ENCODE results near the gene ZSCAN10.

Gene ZSCAN10

GRCh38 chr16:3106205-3106928, 7.3 kb upstream of the ZSCAN10 start:
- Histone ChIP-seq H4K91ac (ENCODE audit: low read depth, low read length) (peak overlapping the region; percentile 98), H3K9ac (ENCODE audit: low read length) (peak overlapping the region; percentile 82), H2BK120ac (ENCODE audit: insufficient read depth, low read length, poor library complexity) (peak overlapping the region; percentile 78), H4K12ac (ENCODE audit: low read depth, low read length) (peak overlapping the region; percentile 100), H3K14ac (ENCODE audit: low read length) (peak overlapping the region; percentile 99), H3K18ac (ENCODE audit: low read length) (peak overlapping the region; percentile 93), H2BK5ac (ENCODE audit: low read depth, low read length, poor library complexity) (peak overlapping the region; percentile 67), H2AK5ac (ENCODE audit: low read length) (peak overlapping the region; percentile 44), H3K4me1 (ENCODE audit: control insufficient read depth in 1 of 2, insufficient read depth in 2 of 2, low read length in 2 of 2) (peaks cover 0 to 2% of the 10 kb centered on the region in 2 experiments), H3K27ac (ENCODE audit: low read depth, low read length) (no peak overlapping the region), H3K27me3 (ENCODE audit: insufficient read depth, low read length) (no peaks in the 10 kb centered on the region), H2BK12ac (ENCODE audit: low read length) (no peak overlapping the region), H3K79me1 (ENCODE audit: low read length) (peaks cover 3% of the 10 kb centered on the region), H3K36me3 (ENCODE audit: control insufficient read depth in 1 of 2, insufficient read depth in 2 of 2, low read length in 2 of 2) (no peaks in the 10 kb centered on the region), H3K23ac (ENCODE audit: low read length) (no peak overlapping the region), H3K4ac (ENCODE audit: low read depth, low read length) (peak overlapping the region; percentile 84), H3K4me3 (ENCODE audit: low read depth, low read length) (peak overlapping the region; percentile 79), H2AFZ (ENCODE audit: insufficient read depth, low read length, poor library complexity) (peak overlapping the region; percentile 99), H3K9me3 (ENCODE audit: insufficient read depth, low read depth, low read length) (no peaks in the 10 kb centered on the region), H3K4me2 (ENCODE audit: low read length) (peak overlapping the region; percentile 67), H3K79me2 (ENCODE audit: control insufficient read depth, insufficient read depth, low read length, poor library complexity) (peaks cover 3% of the 10 kb centered on the region), H4K8ac (ENCODE audit: low read depth, low read length) (peak overlapping the region; percentile 99)
- DNase-seq = peak; percentile 87 to 93
- WGBS (ENCODE audit: extremely low coverage, insufficient coverage, insufficient read length) = no CpG with 5 or more reads among the region's 74 CpGs

GRCh38 chr16:3101841-3102470, 2.9 kb upstream of the ZSCAN10 start:
- Histone ChIP-seq H3K27ac (ENCODE audit: low read depth, low read length) (no peak overlapping the region), H3K79me1 (ENCODE audit: low read length) (peaks cover 12% of the 10 kb centered on the region), H3K9ac (ENCODE audit: low read length) (no peak overlapping the region), H4K91ac (ENCODE audit: low read depth, low read length) (no peak overlapping the region), H3K79me2 (ENCODE audit: control insufficient read depth, insufficient read depth, low read length, poor library complexity) (peaks cover 3% of the 10 kb centered on the region), H2BK5ac (ENCODE audit: low read depth, low read length, poor library complexity) (no peak overlapping the region), H2AK5ac (ENCODE audit: low read length) (no peak overlapping the region), H2BK120ac (ENCODE audit: insufficient read depth, low read length, poor library complexity) (no peak overlapping the region), H3K4me2 (ENCODE audit: low read length) (no peak overlapping the region), H2BK12ac (ENCODE audit: low read length) (no peak overlapping the region), H2AFZ (ENCODE audit: insufficient read depth, low read length, poor library complexity) (peak overlapping the region; percentile 35), H3K23ac (ENCODE audit: low read length) (no peak overlapping the region), H4K8ac (ENCODE audit: low read depth, low read length) (peak overlapping the region; percentile 74), H3K9me3 (ENCODE audit: insufficient read depth, low read depth, low read length) (peaks cover 2% of the 10 kb centered on the region), H3K27me3 (ENCODE audit: insufficient read depth, low read length) (no peaks in the 10 kb centered on the region), H4K12ac (ENCODE audit: low read depth, low read length) (no peak overlapping the region), H3K4ac (ENCODE audit: low read depth, low read length) (no peak overlapping the region), H3K36me3 (ENCODE audit: control insufficient read depth in 1 of 2, insufficient read depth in 2 of 2, low read length in 2 of 2) (no peaks in the 10 kb centered on the region), H3K18ac (ENCODE audit: low read length) (no peak overlapping the region), H3K4me3 (ENCODE audit: low read depth, low read length) (no peak overlapping the region), H3K14ac (ENCODE audit: low read length) (no peak overlapping the region), H3K4me1 (ENCODE audit: control insufficient read depth in 1 of 2, insufficient read depth in 2 of 2, low read length in 2 of 2) (peaks cover 9 to 15% of the 10 kb centered on the region in 2 experiments)
- peak in 1 of 2 donors; percentile 4 for DNase-seq
- WGBS (ENCODE audit: extremely low coverage, insufficient coverage, insufficient read length) = no CpG with 5 or more reads among the region's 27 CpGs

- Histone ChIP-seq H3K4me2 (ENCODE audit: low read length) (no peak overlapping the region), H2BK120ac (ENCODE audit: insufficient read depth, low read length, poor library complexity) (no peak overlapping the region), H3K9ac (ENCODE audit: low read length) (no peak overlapping the region), H3K4me1 (ENCODE audit: control insufficient read depth in 1 of 2, insufficient read depth in 2 of 2, low read length in 2 of 2) (peaks cover 9 to 15% of the 10 kb centered on the region in 2 experiments), H3K27ac (ENCODE audit: low read depth, low read length) (no peak overlapping the region), H2AFZ (ENCODE audit: insufficient read depth, low read length, poor library complexity) (peak overlapping the region; percentile 37), H3K18ac (ENCODE audit: low read length) (peak overlapping the region; percentile 19), H3K79me1 (ENCODE audit: low read length) (peaks cover 11% of the 10 kb centered on the region), H3K4ac (ENCODE audit: low read depth, low read length) (no peak overlapping the region), H4K91ac (ENCODE audit: low read depth, low read length) (peak overlapping the region; percentile 71), H3K79me2 (ENCODE audit: control insufficient read depth, insufficient read depth, low read length, poor library complexity) (peaks cover 2% of the 10 kb centered on the region), H4K8ac (ENCODE audit: low read depth, low read length) (peak overlapping the region; percentile 63), H2BK5ac (ENCODE audit: low read depth, low read length, poor library complexity) (no peak overlapping the region), H4K12ac (ENCODE audit: low read depth, low read length) (no peak overlapping the region), H2AK5ac (ENCODE audit: low read length) (peak overlapping the region; percentile 72), H3K4me3 (ENCODE audit: low read depth, low read length) (no peak overlapping the region), H3K23ac (ENCODE audit: low read length) (no peak overlapping the region), H2BK12ac (ENCODE audit: low read length) (peak overlapping the region; percentile 37), H3K27me3 (ENCODE audit: insufficient read depth, low read length) (no peaks in the 10 kb centered on the region), H3K9me3 (ENCODE audit: insufficient read depth, low read depth, low read length) (peaks cover 2% of the 10 kb centered on the region), H3K36me3 (ENCODE audit: control insufficient read depth in 1 of 2, insufficient read depth in 2 of 2, low read length in 2 of 2) (no peaks in the 10 kb centered on the region), H3K14ac (ENCODE audit: low read length) (no peak overlapping the region)
- no CpG with 5 or more reads among the region's 29 CpGs for WGBS (ENCODE audit: extremely low coverage, insufficient coverage, insufficient read length)
- DNase-seq = peak in 1 of 2 donors; percentile 59
Measured at GRCh38 chr16:3101018-3101840, 2.1 kb upstream of the ZSCAN10 start.

GRCh38 chr16:3099732-3100499, 822 bp upstream of the ZSCAN10 start:
- no peaks in the 10 kb centered on the region for H3K27me3 ChIP-seq (ENCODE audit: insufficient read depth, low read length)
- peak overlapping the region; percentile 34 for H3K18ac ChIP-seq (ENCODE audit: low read length)
- H3K79me2 ChIP-seq (ENCODE audit: control insufficient read depth, insufficient read depth, low read length, poor library complexity) = no peaks in the 10 kb centered on the region
- H3K4me1 ChIP-seq (ENCODE audit: control insufficient read depth in 1 of 2, insufficient read depth in 2 of 2, low read length in 2 of 2) = peaks cover 9 to 13% of the 10 kb centered on the region in 2 experiments
- no peak overlapping the region for H2BK12ac ChIP-seq (ENCODE audit: low read length)
- peak overlapping the region; percentile 33 for H3K14ac ChIP-seq (ENCODE audit: low read length)
- H2AK5ac ChIP-seq (ENCODE audit: low read length) = no peak overlapping the region
- no peak overlapping the region for H3K23ac ChIP-seq (ENCODE audit: low read length)
- no peak overlapping the region for H2BK5ac ChIP-seq (ENCODE audit: low read depth, low read length, poor library complexity)
- no CpG with 5 or more reads among the region's 39 CpGs for WGBS (ENCODE audit: extremely low coverage, insufficient coverage, insufficient read length)
- no peak overlapping the region for H3K4ac ChIP-seq (ENCODE audit: low read depth, low read length)
- H3K27ac ChIP-seq (ENCODE audit: low read depth, low read length) = no peak overlapping the region
- H4K8ac ChIP-seq (ENCODE audit: low read depth, low read length) = peak overlapping the region; percentile 81
- H3K4me2 ChIP-seq (ENCODE audit: low read length) = peak overlapping the region; percentile 53
- H3K9ac ChIP-seq (ENCODE audit: low read length) = no peak overlapping the region
- no peaks in the 10 kb centered on the region for H3K36me3 ChIP-seq (ENCODE audit: control insufficient read depth in 1 of 2, insufficient read depth in 2 of 2, low read length in 2 of 2)
- H3K4me3 ChIP-seq (ENCODE audit: low read depth, low read length) = no peak overlapping the region
- peak overlapping the region; percentile 45 for H4K91ac ChIP-seq (ENCODE audit: low read depth, low read length)
- peak; percentile 92 to 94 for DNase-seq
- peak overlapping the region; percentile 82 for H2AFZ ChIP-seq (ENCODE audit: insufficient read depth, low read length, poor library complexity)
- H3K79me1 ChIP-seq (ENCODE audit: low read length) = peaks cover 8% of the 10 kb centered on the region
- H4K12ac ChIP-seq (ENCODE audit: low read depth, low read length) = peak overlapping the region; percentile 39
- H3K9me3 ChIP-seq (ENCODE audit: insufficient read depth, low read depth, low read length) = peaks cover 2% of the 10 kb centered on the region
- no peak overlapping the region for H2BK120ac ChIP-seq (ENCODE audit: insufficient read depth, low read length, poor library complexity)

Data from trophoblast cell (in vitro differentiated cells and primary cell).